Osteocyte (in vitro differentiated cells): ENCODE measurements around the gene PHF1. TPM values are rescaled to one million over a fixed set of nuclear protein-coding genes. Genes with fewer than 3 reads are reported as not detected.
"Not testable (repeated sequence)": the region's sequence is repeated elsewhere in the genome, so short reads cannot be mapped to it uniquely, and the experiment has no call there.

Experiments used
- DNase-seq: peaks from one replicate; pipeline ENCODE4 v3.0.0; 2021; ENCODE audit warnings: mixed read lengths; ENCODE audit not compliant: unreplicated experiment; ENCODE audit errors: extremely low spot score
- H3K27ac Mint-ChIP-seq: one replicate; pipeline ENCODE4 v1.8.0; 2021; ENCODE audit warnings: mild to moderate bottlenecking, mixed read lengths; ENCODE audit not compliant: unreplicated experiment
- H3K27me3 Mint-ChIP-seq: one replicate; pipeline ENCODE4 v1.8.0; 2021; ENCODE audit warnings: mixed read lengths; ENCODE audit not compliant: unreplicated experiment
- H3K36me3 Mint-ChIP-seq: one replicate; pipeline ENCODE4 v1.8.0; 2021; ENCODE audit warnings: mixed read lengths; ENCODE audit not compliant: unreplicated experiment
- H3K4me1 Mint-ChIP-seq: one replicate; pipeline ENCODE4 v1.8.0; 2021; ENCODE audit warnings: mixed read lengths; ENCODE audit not compliant: unreplicated experiment
- H3K4me3 Mint-ChIP-seq: one replicate; pipeline ENCODE4 v1.8.0; 2021; ENCODE audit warnings: mild to moderate bottlenecking, moderate library complexity, mixed read lengths; ENCODE audit not compliant: unreplicated experiment
- H3K9me3 Mint-ChIP-seq: one replicate; pipeline ENCODE4 v1.8.0; 2021; ENCODE audit warnings: mixed read lengths; ENCODE audit not compliant: unreplicated experiment
- total RNA-seq: library from RNA; stranded (reverse); gene quantifications from 2 replicates; pipeline ENCODE4 v1.2.1, GENCODE V29; 2021
- TF ChIP-seq, protein P1 (sequence below): fragments of 200-600 bp; sonication (generic); IDR thresholded peaks from 2 replicates; pipeline ENCODE4 v1.5.0; 2021; ENCODE audit warnings: antibody characterized with exemption, mild to moderate bottlenecking, moderate library complexity

Gene PHF1
- total RNA-seq, 1 donor from 2014 or later: 53.5 TPM

DNA sequence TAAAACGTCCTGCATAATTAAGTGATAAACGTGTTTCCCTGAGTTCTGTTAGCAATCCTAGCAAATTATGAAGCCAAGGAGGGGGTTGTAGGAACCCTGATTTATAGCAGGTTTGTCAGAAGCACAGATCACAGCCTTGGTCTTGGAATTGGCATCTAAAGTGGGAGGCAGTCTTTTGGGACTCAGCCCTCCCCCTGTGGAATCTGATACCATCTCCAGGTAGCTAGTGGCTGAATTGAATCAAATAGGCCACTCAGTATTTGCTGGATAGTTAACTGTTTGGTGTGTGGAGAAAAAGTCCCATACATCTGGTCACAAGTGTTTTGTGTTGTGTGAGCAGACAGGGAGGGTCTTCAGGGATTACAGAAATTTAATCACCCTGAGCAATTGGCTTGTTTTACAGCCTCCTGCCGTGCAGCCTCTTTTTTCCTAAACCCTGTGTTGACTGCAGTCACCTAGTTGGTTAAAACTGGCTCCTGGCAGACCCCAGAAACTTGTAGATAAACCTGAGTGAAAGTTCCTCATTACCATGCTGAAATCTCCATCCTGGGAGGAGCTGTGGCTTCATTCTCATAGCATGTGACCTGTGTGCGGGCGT, 38.2 kb upstream of the PHF1 start:
- DNase-seq: no peak
- Mint-ChIP-seq H3K4me3 (no peak overlapping the region), H3K27ac (no peak overlapping the region), H3K4me1 (peaks cover 6% of the 10 kb centered on the region), H3K36me3 (no peaks in the 10 kb centered on the region), H3K27me3 (no peaks in the 10 kb centered on the region), H3K9me3 (no peaks in the 10 kb centered on the region)
- TF ChIP-seq, protein P1, sequence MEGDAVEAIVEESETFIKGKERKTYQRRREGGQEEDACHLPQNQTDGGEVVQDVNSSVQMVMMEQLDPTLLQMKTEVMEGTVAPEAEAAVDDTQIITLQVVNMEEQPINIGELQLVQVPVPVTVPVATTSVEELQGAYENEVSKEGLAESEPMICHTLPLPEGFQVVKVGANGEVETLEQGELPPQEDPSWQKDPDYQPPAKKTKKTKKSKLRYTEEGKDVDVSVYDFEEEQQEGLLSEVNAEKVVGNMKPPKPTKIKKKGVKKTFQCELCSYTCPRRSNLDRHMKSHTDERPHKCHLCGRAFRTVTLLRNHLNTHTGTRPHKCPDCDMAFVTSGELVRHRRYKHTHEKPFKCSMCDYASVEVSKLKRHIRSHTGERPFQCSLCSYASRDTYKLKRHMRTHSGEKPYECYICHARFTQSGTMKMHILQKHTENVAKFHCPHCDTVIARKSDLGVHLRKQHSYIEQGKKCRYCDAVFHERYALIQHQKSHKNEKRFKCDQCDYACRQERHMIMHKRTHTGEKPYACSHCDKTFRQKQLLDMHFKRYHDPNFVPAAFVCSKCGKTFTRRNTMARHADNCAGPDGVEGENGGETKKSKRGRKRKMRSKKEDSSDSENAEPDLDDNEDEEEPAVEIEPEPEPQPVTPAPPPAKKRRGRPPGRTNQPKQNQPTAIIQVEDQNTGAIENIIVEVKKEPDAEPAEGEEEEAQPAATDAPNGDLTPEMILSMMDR: no peak

DNA sequence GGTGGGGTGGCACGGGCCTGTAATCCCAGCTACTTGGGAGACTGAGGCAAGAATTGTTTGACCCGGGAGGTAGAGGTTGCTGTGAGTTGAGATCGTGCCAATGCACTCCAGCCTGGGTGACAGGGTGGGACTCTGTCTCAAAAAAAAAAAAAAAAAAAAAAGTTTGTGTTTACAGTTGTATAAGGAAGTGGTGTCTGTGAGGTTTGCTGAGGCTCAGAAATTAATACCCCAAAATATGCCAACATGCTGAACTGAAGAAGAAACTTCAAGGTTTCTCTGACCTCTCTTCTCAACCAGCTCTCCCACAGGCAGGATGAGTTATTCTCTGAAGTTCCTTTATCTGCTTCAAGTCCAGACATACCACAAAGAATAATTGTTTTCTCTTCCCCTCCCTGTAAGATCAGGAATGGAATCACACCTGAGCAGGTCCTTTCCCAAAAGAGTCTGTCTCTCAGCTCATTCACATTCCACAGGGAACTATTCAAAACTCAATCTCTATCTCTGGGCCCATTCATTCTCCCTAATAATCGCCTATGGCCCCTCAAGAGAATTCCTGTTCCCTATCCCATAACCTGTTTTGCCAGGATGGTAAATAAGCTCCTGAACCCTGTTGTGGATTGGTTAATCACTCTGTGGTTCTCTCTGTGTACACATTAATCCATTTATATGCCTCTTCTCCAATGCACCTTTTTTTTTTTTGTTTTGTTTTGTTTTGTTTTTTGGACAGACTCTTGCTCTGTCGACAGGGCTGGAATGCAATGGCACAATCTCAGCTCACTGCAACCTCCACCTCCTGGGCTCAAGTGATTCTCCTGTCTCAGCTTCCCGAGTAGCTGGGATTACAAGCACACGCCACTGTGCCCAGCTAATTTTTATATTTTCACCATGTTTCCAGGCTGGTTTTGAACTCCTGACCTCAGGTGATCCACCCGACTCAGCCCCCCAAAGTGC, 36.6 kb upstream of the PHF1 start:
- TF ChIP-seq, protein P1: no peak
- Mint-ChIP-seq H3K36me3 (no peaks in the 10 kb centered on the region), H3K4me1 (peaks cover 6% of the 10 kb centered on the region), H3K27me3 (no peaks in the 10 kb centered on the region), H3K4me3 (no peak overlapping the region), H3K9me3 (no peaks in the 10 kb centered on the region), H3K27ac (no peak overlapping the region)
- DNase-seq: no peak

DNA sequence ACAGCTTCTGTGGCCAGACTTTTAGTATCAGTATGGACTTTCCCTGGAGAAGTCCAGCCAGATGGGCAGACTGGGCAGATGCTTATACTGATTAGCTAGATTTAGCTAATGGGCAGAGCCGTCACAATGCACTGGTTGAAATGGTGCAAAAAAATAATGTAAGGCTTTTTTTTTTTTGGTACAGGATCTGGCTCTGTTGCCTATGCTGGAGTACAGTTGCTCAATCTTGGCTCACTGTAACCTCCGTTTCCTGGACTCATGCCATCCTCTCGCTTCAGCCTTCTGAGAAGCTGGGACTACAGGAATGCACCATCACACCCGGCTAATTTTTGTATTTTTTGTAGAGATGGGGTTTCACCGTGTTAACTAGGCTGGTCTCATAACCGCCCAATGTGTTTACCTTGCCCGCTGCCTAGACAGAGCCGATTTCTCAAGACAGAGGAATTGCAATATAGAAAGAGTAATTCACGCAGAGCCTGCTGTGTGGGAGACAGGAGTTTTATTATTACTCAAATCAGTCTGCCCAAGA, 35.6 kb upstream of the PHF1 start:
- TF ChIP-seq, protein P1: no peak
- no peaks in the 10 kb centered on the region for H3K27me3 Mint-ChIP-seq
- H3K9me3 Mint-ChIP-seq: no peaks in the 10 kb centered on the region
- no peaks in the 10 kb centered on the region for H3K36me3 Mint-ChIP-seq
- peaks cover 6% of the 10 kb centered on the region for H3K4me1 Mint-ChIP-seq
- no peak overlapping the region for H3K4me3 Mint-ChIP-seq
- no peak overlapping the region for H3K27ac Mint-ChIP-seq
- no peak for DNase-seq

DNA sequence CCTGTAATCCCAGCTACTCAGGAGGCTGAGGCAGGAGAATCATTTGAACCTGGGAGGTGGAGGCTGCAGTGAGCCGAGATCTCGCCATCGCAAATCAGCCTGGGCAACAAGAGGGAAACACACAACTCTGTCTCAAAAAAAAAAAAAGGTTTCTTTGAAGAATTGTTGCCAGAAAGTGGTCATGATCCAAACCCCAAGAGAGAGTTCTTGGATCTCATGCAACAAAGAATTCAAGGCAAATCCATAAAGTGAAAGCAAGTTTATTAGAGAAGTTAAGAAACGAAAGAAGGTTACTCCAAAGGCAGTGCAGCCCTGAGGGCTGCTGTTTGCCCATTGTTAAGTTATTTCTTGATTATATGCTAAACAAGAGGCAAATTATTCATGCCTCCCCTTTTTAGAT, 33.6 kb upstream of the PHF1 start:
- Mint-ChIP-seq H3K9me3 (no peaks in the 10 kb centered on the region), H3K27me3 (peaks cover 5% of the 10 kb centered on the region)

DNA sequence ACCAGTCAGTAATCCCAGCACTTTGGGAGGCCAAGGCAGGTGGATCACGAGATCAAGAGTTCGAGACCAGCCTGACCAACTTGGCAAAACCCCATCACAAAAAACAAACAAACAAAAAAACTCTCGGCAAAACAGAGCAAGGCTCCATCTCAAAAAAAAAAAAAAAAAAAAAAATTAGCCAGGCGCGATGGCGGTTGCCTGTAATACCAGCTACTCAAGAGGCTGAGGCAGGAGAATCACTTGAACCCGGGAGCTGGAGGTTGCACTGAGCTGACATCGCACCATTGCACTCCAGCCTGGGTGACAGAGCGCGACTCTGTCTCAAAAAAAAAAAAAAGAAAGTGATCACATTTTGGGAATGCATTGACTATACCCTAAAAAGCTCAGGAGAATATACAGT, 31.6 kb upstream of the PHF1 start:
- H3K27me3 Mint-ChIP-seq, H3K36me3 Mint-ChIP-seq, H3K27ac Mint-ChIP-seq, H3K9me3 Mint-ChIP-seq, DNase-seq, H3K4me3 Mint-ChIP-seq, H3K4me1 Mint-ChIP-seq: not testable (repeated sequence)

More for the DNA sequence above, 33.6 kb upstream of the PHF1 start:
- peaks cover 6% of the 10 kb centered on the region for H3K4me1 Mint-ChIP-seq
- DNase-seq: no peak
- H3K36me3 Mint-ChIP-seq: no peaks in the 10 kb centered on the region
- TF ChIP-seq, protein P1: no peak
- no peak overlapping the region for H3K4me3 Mint-ChIP-seq
- no peak overlapping the region for H3K27ac Mint-ChIP-seq
